HEK293 (cell line): Measurements from ENCODE around the gene SULF2.

ENCODE experiments used
- BCL11B ChIP-seq: fragments of 450-650 bp; formaldehyde crosslinking; IDR thresholded peaks from 2 replicates; pipeline ENCODE4 v1.5.1; 2016; ENCODE audit warnings: low read depth, missing biosample characterization, missing genetic modification characterization
- TCF7L2 ChIP-seq: IDR thresholded peaks from 2 replicates; pipeline ENCODE4 v1.6.1; 2011; ENCODE audit warnings: low read depth, mild to moderate bottlenecking, inconsistent platforms, low read length, moderate library complexity, borderline replicate concordance
- ZNF169 ChIP-seq: fragments of 450-650 bp; formaldehyde crosslinking; IDR thresholded peaks from 2 replicates; pipeline ENCODE4 v1.5.1; 2016; ENCODE audit warnings: missing biosample characterization, missing genetic modification characterization
- ZNF23 ChIP-seq: fragments of 450-650 bp; formaldehyde crosslinking; IDR thresholded peaks from 2 replicates; pipeline ENCODE4 v1.5.1; 2016; ENCODE audit warnings: missing biosample characterization, missing genetic modification characterization, borderline replicate concordance
- ZNF274 ChIP-seq, 2 experiments: fragments of 200-500 bp in 1 of 2; fragments of 450-650 bp in 1 of 2; sonication (Bioruptor generic) in 1 of 2; formaldehyde crosslinking in 1 of 2; IDR thresholded peaks; 2 replicates each; pipeline versions ENCODE4 v1.5.1 to v1.6.1; 2014 to 2016; ENCODE audit warnings: borderline replicate concordance in 1 of 2, inconsistent platforms in 1 of 2, low read length in 1 of 2, missing biosample characterization in 1 of 2, missing genetic modification characterization in 1 of 2
- ZNF747 ChIP-seq: fragments of 450-650 bp; formaldehyde crosslinking; IDR thresholded peaks from 2 replicates; pipeline ENCODE4 v1.5.1; 2016; ENCODE audit warnings: missing biosample characterization, missing genetic modification characterization
- TF ChIP-seq, protein P1 (sequence below): sonication (generic); formaldehyde crosslinking; IDR thresholded peaks from 2 replicates; pipeline ENCODE4 v1.8.1; 2022; ENCODE audit warnings: mild to moderate bottlenecking, moderate library complexity, missing genetic modification reagents
- TF ChIP-seq, protein P2 (sequence below): fragments of 450-650 bp; formaldehyde crosslinking; IDR thresholded peaks from 2 replicates; pipeline ENCODE4 v1.5.1; 2016; ENCODE audit warnings: missing biosample characterization, missing genetic modification characterization
- TF ChIP-seq, protein P3 (sequence below): fragments of 450-650 bp; formaldehyde crosslinking; IDR thresholded peaks from 2 replicates; pipeline ENCODE4 v1.5.1; 2016; ENCODE audit warnings: missing biosample characterization, missing genetic modification characterization
- TF ChIP-seq, protein P4 (sequence below): fragments of 450-650 bp; IDR thresholded peaks from 2 replicates; pipeline ENCODE4 v1.5.1; 2018; ENCODE audit warnings: missing biosample characterization, mild to moderate bottlenecking, missing genetic modification characterization
- TF ChIP-seq, protein P5 (sequence below): fragments of 450-650 bp; formaldehyde crosslinking; IDR thresholded peaks from 2 replicates; pipeline ENCODE4 v1.5.0; 2017; ENCODE audit warnings: missing biosample characterization, missing genetic modification characterization, borderline replicate concordance
- TF ChIP-seq, protein P6 (sequence below): fragments of 450-650 bp; formaldehyde crosslinking; conservative IDR thresholded peaks from 2 replicates; pipeline ENCODE4 v1.5.1; 2016; ENCODE audit warnings: low read depth, missing biosample characterization, missing genetic modification characterization

DNA sequence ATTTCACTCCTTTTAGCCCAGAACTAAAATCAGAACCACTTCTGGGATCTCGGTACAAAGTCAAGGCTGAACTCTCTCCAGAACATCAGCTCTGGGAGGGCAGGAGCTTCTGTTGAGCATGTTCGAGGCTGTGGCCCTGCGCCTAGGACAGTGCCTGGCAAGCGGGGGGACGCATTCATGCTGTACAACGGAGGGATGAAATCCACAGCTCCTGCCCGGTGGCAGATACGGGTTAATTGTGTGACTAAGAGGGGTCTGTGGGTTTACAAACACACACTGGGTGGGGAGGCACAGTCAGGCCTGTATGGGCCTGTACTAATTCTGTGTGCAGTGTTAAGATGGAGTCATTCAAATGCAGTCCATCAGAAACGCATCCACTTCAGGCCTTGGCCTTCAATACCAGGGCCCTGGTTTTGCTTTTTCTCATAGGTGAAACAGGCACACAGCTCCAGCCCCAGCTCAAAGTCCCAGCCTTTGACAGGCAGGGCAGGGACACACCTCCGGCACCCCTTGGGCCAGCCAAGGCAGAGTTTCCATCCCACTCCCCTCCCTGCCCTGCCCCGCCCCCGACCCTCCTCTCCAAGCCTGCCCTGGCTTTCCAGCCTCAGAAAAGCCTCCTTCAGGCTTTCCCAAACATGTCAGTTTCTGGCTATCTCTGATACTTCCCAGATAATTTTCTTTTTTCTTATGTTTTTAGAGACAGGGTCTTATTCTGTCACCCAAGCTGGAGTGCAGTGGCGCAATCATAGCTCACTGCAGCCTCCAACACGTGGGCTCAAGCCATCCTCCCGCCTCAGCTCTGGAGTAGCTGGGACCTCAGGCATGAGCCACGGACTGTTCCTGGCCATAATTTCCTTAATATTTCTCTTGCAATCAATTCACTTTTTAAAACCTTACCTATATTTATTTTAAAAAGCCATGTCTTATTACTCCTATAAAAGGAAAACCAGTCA, 109.8 kb downstream of the SULF2 start:
- TF ChIP-seq, protein P1, sequence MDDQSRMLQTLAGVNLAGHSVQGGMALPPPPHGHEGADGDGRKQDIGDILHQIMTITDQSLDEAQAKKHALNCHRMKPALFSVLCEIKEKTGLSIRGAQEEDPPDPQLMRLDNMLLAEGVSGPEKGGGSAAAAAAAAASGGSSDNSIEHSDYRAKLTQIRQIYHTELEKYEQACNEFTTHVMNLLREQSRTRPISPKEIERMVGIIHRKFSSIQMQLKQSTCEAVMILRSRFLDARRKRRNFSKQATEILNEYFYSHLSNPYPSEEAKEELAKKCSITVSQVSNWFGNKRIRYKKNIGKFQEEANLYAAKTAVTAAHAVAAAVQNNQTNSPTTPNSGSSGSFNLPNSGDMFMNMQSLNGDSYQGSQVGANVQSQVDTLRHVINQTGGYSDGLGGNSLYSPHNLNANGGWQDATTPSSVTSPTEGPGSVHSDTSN, result no peak
- TF ChIP-seq, protein P2, sequence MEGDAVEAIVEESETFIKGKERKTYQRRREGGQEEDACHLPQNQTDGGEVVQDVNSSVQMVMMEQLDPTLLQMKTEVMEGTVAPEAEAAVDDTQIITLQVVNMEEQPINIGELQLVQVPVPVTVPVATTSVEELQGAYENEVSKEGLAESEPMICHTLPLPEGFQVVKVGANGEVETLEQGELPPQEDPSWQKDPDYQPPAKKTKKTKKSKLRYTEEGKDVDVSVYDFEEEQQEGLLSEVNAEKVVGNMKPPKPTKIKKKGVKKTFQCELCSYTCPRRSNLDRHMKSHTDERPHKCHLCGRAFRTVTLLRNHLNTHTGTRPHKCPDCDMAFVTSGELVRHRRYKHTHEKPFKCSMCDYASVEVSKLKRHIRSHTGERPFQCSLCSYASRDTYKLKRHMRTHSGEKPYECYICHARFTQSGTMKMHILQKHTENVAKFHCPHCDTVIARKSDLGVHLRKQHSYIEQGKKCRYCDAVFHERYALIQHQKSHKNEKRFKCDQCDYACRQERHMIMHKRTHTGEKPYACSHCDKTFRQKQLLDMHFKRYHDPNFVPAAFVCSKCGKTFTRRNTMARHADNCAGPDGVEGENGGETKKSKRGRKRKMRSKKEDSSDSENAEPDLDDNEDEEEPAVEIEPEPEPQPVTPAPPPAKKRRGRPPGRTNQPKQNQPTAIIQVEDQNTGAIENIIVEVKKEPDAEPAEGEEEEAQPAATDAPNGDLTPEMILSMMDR, result no peak
- TF ChIP-seq ZNF23 (tag by site-specific recombination) (no peak), ZNF747 (tag by site-specific recombination) (no peak), ZNF169 (tag by site-specific recombination) (no peak), ZNF274 (IDR thresholded peaks at IDR 0.05; ENCODE audit: low read length) (no peak), ZNF274 (tag by site-specific recombination; IDR thresholded peaks at IDR 0.05; ENCODE audit: borderline replicate concordance) (no peak), TCF7L2 (no peak), BCL11B (tag by site-specific recombination) (no peak)
- TF ChIP-seq, protein P3, sequence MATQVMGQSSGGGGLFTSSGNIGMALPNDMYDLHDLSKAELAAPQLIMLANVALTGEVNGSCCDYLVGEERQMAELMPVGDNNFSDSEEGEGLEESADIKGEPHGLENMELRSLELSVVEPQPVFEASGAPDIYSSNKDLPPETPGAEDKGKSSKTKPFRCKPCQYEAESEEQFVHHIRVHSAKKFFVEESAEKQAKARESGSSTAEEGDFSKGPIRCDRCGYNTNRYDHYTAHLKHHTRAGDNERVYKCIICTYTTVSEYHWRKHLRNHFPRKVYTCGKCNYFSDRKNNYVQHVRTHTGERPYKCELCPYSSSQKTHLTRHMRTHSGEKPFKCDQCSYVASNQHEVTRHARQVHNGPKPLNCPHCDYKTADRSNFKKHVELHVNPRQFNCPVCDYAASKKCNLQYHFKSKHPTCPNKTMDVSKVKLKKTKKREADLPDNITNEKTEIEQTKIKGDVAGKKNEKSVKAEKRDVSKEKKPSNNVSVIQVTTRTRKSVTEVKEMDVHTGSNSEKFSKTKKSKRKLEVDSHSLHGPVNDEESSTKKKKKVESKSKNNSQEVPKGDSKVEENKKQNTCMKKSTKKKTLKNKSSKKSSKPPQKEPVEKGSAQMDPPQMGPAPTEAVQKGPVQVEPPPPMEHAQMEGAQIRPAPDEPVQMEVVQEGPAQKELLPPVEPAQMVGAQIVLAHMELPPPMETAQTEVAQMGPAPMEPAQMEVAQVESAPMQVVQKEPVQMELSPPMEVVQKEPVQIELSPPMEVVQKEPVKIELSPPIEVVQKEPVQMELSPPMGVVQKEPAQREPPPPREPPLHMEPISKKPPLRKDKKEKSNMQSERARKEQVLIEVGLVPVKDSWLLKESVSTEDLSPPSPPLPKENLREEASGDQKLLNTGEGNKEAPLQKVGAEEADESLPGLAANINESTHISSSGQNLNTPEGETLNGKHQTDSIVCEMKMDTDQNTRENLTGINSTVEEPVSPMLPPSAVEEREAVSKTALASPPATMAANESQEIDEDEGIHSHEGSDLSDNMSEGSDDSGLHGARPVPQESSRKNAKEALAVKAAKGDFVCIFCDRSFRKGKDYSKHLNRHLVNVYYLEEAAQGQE, result no peak
- TF ChIP-seq, protein P4, sequence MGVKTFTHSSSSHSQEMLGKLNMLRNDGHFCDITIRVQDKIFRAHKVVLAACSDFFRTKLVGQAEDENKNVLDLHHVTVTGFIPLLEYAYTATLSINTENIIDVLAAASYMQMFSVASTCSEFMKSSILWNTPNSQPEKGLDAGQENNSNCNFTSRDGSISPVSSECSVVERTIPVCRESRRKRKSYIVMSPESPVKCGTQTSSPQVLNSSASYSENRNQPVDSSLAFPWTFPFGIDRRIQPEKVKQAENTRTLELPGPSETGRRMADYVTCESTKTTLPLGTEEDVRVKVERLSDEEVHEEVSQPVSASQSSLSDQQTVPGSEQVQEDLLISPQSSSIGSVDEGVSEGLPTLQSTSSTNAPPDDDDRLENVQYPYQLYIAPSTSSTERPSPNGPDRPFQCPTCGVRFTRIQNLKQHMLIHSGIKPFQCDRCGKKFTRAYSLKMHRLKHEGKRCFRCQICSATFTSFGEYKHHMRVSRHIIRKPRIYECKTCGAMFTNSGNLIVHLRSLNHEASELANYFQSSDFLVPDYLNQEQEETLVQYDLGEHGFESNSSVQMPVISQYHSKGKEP (tag by site-specific recombination), result no peak
- TF ChIP-seq, protein P5, sequence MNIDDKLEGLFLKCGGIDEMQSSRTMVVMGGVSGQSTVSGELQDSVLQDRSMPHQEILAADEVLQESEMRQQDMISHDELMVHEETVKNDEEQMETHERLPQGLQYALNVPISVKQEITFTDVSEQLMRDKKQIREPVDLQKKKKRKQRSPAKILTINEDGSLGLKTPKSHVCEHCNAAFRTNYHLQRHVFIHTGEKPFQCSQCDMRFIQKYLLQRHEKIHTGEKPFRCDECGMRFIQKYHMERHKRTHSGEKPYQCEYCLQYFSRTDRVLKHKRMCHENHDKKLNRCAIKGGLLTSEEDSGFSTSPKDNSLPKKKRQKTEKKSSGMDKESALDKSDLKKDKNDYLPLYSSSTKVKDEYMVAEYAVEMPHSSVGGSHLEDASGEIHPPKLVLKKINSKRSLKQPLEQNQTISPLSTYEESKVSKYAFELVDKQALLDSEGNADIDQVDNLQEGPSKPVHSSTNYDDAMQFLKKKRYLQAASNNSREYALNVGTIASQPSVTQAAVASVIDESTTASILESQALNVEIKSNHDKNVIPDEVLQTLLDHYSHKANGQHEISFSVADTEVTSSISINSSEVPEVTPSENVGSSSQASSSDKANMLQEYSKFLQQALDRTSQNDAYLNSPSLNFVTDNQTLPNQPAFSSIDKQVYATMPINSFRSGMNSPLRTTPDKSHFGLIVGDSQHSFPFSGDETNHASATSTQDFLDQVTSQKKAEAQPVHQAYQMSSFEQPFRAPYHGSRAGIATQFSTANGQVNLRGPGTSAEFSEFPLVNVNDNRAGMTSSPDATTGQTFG (tag by site-specific recombination), result no peak
- TF ChIP-seq, protein P6, sequence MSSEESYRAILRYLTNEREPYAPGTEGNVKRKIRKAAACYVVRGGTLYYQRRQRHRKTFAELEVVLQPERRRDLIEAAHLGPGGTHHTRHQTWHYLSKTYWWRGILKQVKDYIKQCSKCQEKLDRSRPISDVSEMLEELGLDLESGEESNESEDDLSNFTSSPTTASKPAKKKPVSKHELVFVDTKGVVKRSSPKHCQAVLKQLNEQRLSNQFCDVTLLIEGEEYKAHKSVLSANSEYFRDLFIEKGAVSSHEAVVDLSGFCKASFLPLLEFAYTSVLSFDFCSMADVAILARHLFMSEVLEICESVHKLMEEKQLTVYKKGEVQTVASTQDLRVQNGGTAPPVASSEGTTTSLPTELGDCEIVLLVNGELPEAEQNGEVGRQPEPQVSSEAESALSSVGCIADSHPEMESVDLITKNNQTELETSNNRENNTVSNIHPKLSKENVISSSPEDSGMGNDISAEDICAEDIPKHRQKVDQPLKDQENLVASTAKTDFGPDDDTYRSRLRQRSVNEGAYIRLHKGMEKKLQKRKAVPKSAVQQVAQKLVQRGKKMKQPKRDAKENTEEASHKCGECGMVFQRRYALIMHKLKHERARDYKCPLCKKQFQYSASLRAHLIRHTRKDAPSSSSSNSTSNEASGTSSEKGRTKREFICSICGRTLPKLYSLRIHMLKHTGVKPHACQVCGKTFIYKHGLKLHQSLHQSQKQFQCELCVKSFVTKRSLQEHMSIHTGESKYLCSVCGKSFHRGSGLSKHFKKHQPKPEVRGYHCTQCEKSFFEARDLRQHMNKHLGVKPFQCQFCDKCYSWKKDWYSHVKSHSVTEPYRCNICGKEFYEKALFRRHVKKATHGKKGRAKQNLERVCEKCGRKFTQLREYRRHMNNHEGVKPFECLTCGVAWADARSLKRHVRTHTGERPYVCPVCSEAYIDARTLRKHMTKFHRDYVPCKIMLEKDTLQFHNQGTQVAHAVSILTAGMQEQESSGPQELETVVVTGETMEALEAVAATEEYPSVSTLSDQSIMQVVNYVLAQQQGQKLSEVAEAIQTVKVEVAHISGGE (tag by site-specific recombination), result no peak
